NT2/D1 (cell line): ENCODE results near the gene NLK.
"Not testable (repeated sequence)": the region's sequence is repeated elsewhere in the genome, so short reads cannot be mapped to it uniquely, and the experiment has no call there.

ENCODE experiments used
- DNase-seq: peaks from one replicate; pipeline ENCODE4 v3.0.0-alpha.2; 2011; ENCODE audit warnings: low read depth, low spot score
- H3K27me3 ChIP-seq: 2 replicates; pipeline ENCODE4 v1.6.0; 2011; ENCODE audit warnings: mild to moderate bottlenecking; ENCODE audit not compliant: insufficient read length, insufficient read depth
- H3K36me3 ChIP-seq: 2 replicates; pipeline ENCODE4 v1.6.1; 2011; ENCODE audit warnings: mild to moderate bottlenecking, low read length, mixed read lengths; ENCODE audit not compliant: insufficient read depth, insufficient read length
- H3K4me1 ChIP-seq: 2 replicates; pipeline ENCODE4 v1.5.1; 2011; ENCODE audit not compliant: insufficient read depth, insufficient read length
- H3K4me3 ChIP-seq: 2 replicates; pipeline ENCODE4 v1.5.1; 2011; ENCODE audit warnings: low read depth; ENCODE audit not compliant: insufficient read length
- H3K9ac ChIP-seq: 2 replicates; pipeline ENCODE4 v1.6.0; 2011; ENCODE audit warnings: low read depth; ENCODE audit not compliant: insufficient read length
- H3K9me3 ChIP-seq: 2 replicates; pipeline ENCODE4 v1.5.1; 2011; ENCODE audit warnings: mild to moderate bottlenecking, low read length; ENCODE audit not compliant: insufficient read depth
- SUZ12 ChIP-seq: IDR thresholded peaks from 2 replicates; pipeline ENCODE4 v1.6.1; 2011; ENCODE audit not compliant: insufficient read length, insufficient read depth; ENCODE audit errors: extremely low read depth
- YY1 ChIP-seq: IDR thresholded peaks from 2 replicates; pipeline ENCODE4 v1.6.1; 2011; ENCODE audit not compliant: insufficient read length, insufficient read depth
- ZNF274 ChIP-seq: IDR thresholded peaks from 2 replicates; pipeline ENCODE4 v1.6.1; 2011; ENCODE audit warnings: mild to moderate bottlenecking, low read depth, low read length

NLK gene

GRCh38 chr17:28182559-28182958, 140.1 kb downstream of the NLK start:
- H3K4me3 ChIP-seq, result no peak overlapping the region
- no peak overlapping the region for H3K9ac ChIP-seq
- DNase-seq, result no peak
- no peak for TF ChIP-seq SUZ12
- TF ChIP-seq ZNF274, result no peak
- no peak for TF ChIP-seq YY1
- H3K36me3 ChIP-seq, result peaks cover 21% of the 10 kb centered on the region
- no peaks in the 10 kb centered on the region for H3K4me1 ChIP-seq
- no peaks in the 10 kb centered on the region for H3K27me3 ChIP-seq
- H3K9me3 ChIP-seq, result peaks cover 14% of the 10 kb centered on the region

GRCh38 chr17:28185658-28186057, 143.2 kb downstream of the NLK start:
- H3K4me1 ChIP-seq, result no peaks in the 10 kb centered on the region
- TF ChIP-seq YY1, result no peak
- no peak for TF ChIP-seq ZNF274
- no peak for TF ChIP-seq SUZ12
- DNase-seq, result no peak
- H3K4me3 ChIP-seq, result no peak overlapping the region
- peaks cover 14% of the 10 kb centered on the region for H3K9me3 ChIP-seq
- H3K36me3 ChIP-seq, result peaks cover 24% of the 10 kb centered on the region
- no peaks in the 10 kb centered on the region for H3K27me3 ChIP-seq
- no peak overlapping the region for H3K9ac ChIP-seq

GRCh38 chr17:28186472-28186871, 144.0 kb downstream of the NLK start:
- not testable (repeated sequence) for H3K4me3 ChIP-seq, DNase-seq, H3K9ac ChIP-seq, H3K27me3 ChIP-seq, H3K4me1 ChIP-seq
- Histone ChIP-seq H3K36me3 (peaks cover 30% of the 10 kb centered on the region), H3K9me3 (peaks cover 14% of the 10 kb centered on the region)

GRCh38 chr17:28187931-28188330, 145.5 kb downstream of the NLK start:
- no peak overlapping the region for H3K4me3 ChIP-seq
- peaks cover 14% of the 10 kb centered on the region for H3K9me3 ChIP-seq
- no peaks in the 10 kb centered on the region for H3K4me1 ChIP-seq
- peaks cover 30% of the 10 kb centered on the region for H3K36me3 ChIP-seq
- no peak for DNase-seq
- no peak for TF ChIP-seq SUZ12
- TF ChIP-seq YY1, result no peak
- TF ChIP-seq ZNF274, result no peak
- no peak overlapping the region for H3K9ac ChIP-seq
- no peaks in the 10 kb centered on the region for H3K27me3 ChIP-seq

- peaks cover 29% of the 10 kb centered on the region for H3K36me3 ChIP-seq
- no peak overlapping the region for H3K9ac ChIP-seq
- no peaks in the 10 kb centered on the region for H3K4me1 ChIP-seq
- peaks cover 14% of the 10 kb centered on the region for H3K9me3 ChIP-seq
- H3K27me3 ChIP-seq, result no peaks in the 10 kb centered on the region
- H3K4me3 ChIP-seq, result no peak overlapping the region
- TF ChIP-seq SUZ12 (no peak), ZNF274 (no peak), YY1 (no peak)
- no peak for DNase-seq
Observed at GRCh38 chr17:28188841-28189263, 146.4 kb downstream of the NLK start.

- H3K4me1 ChIP-seq, result no peaks in the 10 kb centered on the region
- H3K9ac ChIP-seq, result no peak overlapping the region
- TF ChIP-seq ZNF274 (no peak), YY1 (no peak), SUZ12 (no peak)
- H3K4me3 ChIP-seq, result no peak overlapping the region
- H3K9me3 ChIP-seq, result peaks cover 14% of the 10 kb centered on the region
- no peak for DNase-seq
- no peaks in the 10 kb centered on the region for H3K27me3 ChIP-seq
- peaks cover 31% of the 10 kb centered on the region for H3K36me3 ChIP-seq
Observed at GRCh38 chr17:28189667-28190066, 147.2 kb downstream of the NLK start.

- TF ChIP-seq YY1 (no peak), ZNF274 (no peak), SUZ12 (no peak)
- no peaks in the 10 kb centered on the region for H3K27me3 ChIP-seq
- no peak for DNase-seq
- no peak overlapping the region for H3K9ac ChIP-seq
- H3K4me3 ChIP-seq, result no peak overlapping the region
- H3K36me3 ChIP-seq, result peaks cover 24% of the 10 kb centered on the region
- no peaks in the 10 kb centered on the region for H3K4me1 ChIP-seq
- peaks cover 7% of the 10 kb centered on the region for H3K9me3 ChIP-seq
Observed at GRCh38 chr17:28191018-28191417, 148.5 kb downstream of the NLK start.

- H3K4me3 ChIP-seq, result no peak overlapping the region
- H3K9ac ChIP-seq, result no peak overlapping the region
- DNase-seq, result no peak
- no peaks in the 10 kb centered on the region for H3K9me3 ChIP-seq
- TF ChIP-seq YY1, result no peak
- no peak for TF ChIP-seq SUZ12
- TF ChIP-seq ZNF274, result no peak
- peaks cover 17% of the 10 kb centered on the region for H3K36me3 ChIP-seq
- no peaks in the 10 kb centered on the region for H3K4me1 ChIP-seq
- H3K27me3 ChIP-seq, result no peaks in the 10 kb centered on the region
Observed at GRCh38 chr17:28193241-28193640, 150.8 kb downstream of the NLK start.
